Rectal smooth muscle tissue (tissue), 1 donor: ENCODE data around the gene CXCL5.

Experiments
- H3K27ac ChIP-seq: one replicate; pipeline ENCODE4 v1.7.0; 2013; ENCODE audit warnings: low read depth, low read length, inconsistent platforms
- H3K27me3 ChIP-seq: one replicate; pipeline ENCODE4 v1.7.0; 2013; ENCODE audit warnings: low read length; ENCODE audit not compliant: control insufficient read depth, insufficient read depth
- H3K36me3 ChIP-seq: one replicate; pipeline ENCODE4 v1.7.0; 2013; ENCODE audit warnings: low read length; ENCODE audit not compliant: control insufficient read depth, insufficient read depth
- H3K4me1 ChIP-seq: one replicate; pipeline ENCODE4 v1.7.0; 2013; ENCODE audit warnings: low read length; ENCODE audit not compliant: control insufficient read depth, insufficient read depth
- H3K4me3 ChIP-seq: one replicate; pipeline ENCODE4 v1.7.0; 2013; ENCODE audit warnings: low read length
- H3K9ac ChIP-seq: one replicate; pipeline ENCODE4 v1.7.0; 2013; ENCODE audit warnings: low read length

CXCL5 gene

DNA sequence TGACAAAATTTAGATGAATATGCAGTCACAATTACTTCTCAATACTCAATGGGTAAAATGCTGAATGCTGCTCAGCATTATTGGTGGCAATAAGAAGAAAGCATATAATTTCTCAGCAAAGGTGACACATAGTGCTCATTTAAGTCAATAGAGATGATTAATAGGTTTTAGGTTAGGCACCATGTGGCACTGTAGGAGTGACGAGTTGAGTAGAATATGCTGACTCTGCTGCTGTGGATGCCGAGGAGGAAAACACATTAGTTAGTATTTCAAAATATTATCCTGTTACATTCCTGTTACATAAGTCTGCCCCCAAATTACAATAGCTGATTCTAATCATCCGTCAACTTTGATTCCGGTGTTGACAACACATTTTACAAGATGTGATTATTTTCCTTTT lies 13.7 kb upstream of the CXCL5 start:
- Histone ChIP-seq H3K36me3 (no peaks in the 10 kb centered on the region), H3K4me3 (no peak overlapping the region), H3K4me1 (no peaks in the 10 kb centered on the region), H3K9ac (no peak overlapping the region), H3K27ac (no peak overlapping the region), H3K27me3 (no peaks in the 10 kb centered on the region)

DNA sequence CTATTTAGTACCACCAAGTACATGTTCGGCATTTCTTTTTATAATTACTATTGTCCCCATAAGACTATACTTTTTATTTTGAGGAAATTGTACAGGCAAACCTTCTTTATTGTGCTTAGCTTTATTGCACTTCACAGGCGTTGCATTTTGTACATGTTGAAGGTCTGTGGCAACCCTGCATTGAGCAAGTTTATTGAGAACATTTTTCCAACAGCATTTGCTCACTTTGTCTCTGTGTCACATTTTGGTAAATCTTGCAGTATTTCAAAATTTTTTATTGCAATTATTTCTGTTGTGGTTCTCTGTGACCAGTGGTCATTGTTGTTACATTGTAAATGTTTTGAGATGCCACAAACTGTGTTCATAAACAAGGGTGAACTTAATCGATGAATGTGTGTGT lies 10.8 kb upstream of the CXCL5 start:
- Histone ChIP-seq H3K9ac (no peak overlapping the region), H3K4me1 (no peaks in the 10 kb centered on the region), H3K36me3 (no peaks in the 10 kb centered on the region), H3K4me3 (no peak overlapping the region), H3K27me3 (no peaks in the 10 kb centered on the region), H3K27ac (no peak overlapping the region)

DNA sequence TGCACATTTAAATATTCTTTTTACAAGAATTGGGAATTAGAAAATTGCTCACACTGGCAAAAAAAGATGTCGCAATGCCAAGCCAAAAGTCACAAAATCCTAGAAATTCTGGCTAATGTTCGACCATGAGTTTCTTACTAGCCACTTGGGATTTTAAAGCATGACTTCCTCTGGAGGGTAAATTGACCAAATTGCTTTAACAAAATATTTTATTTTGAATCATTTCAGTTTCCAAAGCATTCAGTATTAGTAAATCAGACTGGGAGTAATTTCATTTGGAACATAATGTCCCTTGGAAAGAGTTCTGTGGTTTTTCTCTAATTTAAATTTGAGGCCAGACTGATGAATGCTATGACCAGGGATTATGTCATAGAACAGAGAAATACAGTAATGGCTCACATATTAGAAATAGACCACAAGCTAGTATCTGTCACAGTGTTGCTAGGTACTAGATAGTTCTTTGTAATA lies 7.6 kb upstream of the CXCL5 start:
- H3K27ac ChIP-seq: no peak overlapping the region

GRCh38 chr4:74005528-74005927 lies 7.1 kb upstream of the CXCL5 start:
- H3K27ac ChIP-seq: no peak overlapping the region
- no peaks in the 10 kb centered on the region for H3K27me3 ChIP-seq
- no peak overlapping the region for H3K9ac ChIP-seq

More for the DNA sequence above, 7.6 kb upstream of the CXCL5 start:
- no peaks in the 10 kb centered on the region for H3K27me3 ChIP-seq
- no peak overlapping the region for H3K4me3 ChIP-seq
- H3K36me3 ChIP-seq: no peaks in the 10 kb centered on the region
- H3K4me1 ChIP-seq: no peaks in the 10 kb centered on the region
- H3K9ac ChIP-seq: no peak overlapping the region

GRCh38 chr4:74004668-74005067 lies 6.2 kb upstream of the CXCL5 start:
- no peak overlapping the region for H3K4me3 ChIP-seq
- H3K27me3 ChIP-seq: no peaks in the 10 kb centered on the region
- no peak overlapping the region for H3K9ac ChIP-seq
- no peaks in the 10 kb centered on the region for H3K36me3 ChIP-seq
- H3K4me1 ChIP-seq: no peaks in the 10 kb centered on the region
- H3K27ac ChIP-seq: no peak overlapping the region

More at GRCh38 chr4:74005528-74005927, 7.1 kb upstream of the CXCL5 start:
- no peak overlapping the region for H3K4me3 ChIP-seq
- no peaks in the 10 kb centered on the region for H3K4me1 ChIP-seq
- H3K36me3 ChIP-seq: no peaks in the 10 kb centered on the region

DNA sequence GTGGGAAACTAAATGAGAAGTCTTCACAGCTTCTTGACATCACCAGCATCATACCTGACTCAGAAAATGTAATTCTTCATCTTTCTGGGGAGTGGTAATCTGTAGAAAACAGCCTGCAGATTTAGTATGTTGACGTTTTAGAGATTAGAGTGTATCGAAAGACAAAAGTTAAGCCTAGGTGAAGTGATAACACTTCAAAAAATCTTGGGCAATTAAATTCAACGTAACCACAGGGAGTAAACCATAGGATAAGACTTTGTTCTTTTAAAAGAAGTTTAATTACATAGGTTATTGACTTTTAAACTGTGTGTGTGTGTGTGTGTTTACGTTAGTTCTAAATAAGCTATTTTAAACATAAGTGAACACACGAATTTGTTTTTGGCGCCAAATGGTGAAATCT lies 1.8 kb upstream of the CXCL5 start:
- Histone ChIP-seq H3K36me3 (no peaks in the 10 kb centered on the region), H3K4me1 (no peaks in the 10 kb centered on the region), H3K9ac (no peak overlapping the region), H3K27me3 (no peaks in the 10 kb centered on the region), H3K27ac (no peak overlapping the region), H3K4me3 (no peak overlapping the region)

GRCh38 chr4:73992050-73992449 lies 6.4 kb downstream of the CXCL5 start:
- no peaks in the 10 kb centered on the region for H3K4me1 ChIP-seq
- H3K9ac ChIP-seq: no peak overlapping the region
- H3K4me3 ChIP-seq: no peak overlapping the region
- H3K27me3 ChIP-seq: no peaks in the 10 kb centered on the region
- H3K27ac ChIP-seq: no peak overlapping the region
- H3K36me3 ChIP-seq: no peaks in the 10 kb centered on the region

GRCh38 chr4:73991742-73992000 lies 6.8 kb downstream of the CXCL5 start:
- H3K4me3 ChIP-seq: no peak overlapping the region
- H3K27ac ChIP-seq: no peak overlapping the region
- H3K9ac ChIP-seq: no peak overlapping the region
- no peaks in the 10 kb centered on the region for H3K27me3 ChIP-seq
- H3K36me3 ChIP-seq: no peaks in the 10 kb centered on the region
- H3K4me1 ChIP-seq: no peaks in the 10 kb centered on the region

DNA sequence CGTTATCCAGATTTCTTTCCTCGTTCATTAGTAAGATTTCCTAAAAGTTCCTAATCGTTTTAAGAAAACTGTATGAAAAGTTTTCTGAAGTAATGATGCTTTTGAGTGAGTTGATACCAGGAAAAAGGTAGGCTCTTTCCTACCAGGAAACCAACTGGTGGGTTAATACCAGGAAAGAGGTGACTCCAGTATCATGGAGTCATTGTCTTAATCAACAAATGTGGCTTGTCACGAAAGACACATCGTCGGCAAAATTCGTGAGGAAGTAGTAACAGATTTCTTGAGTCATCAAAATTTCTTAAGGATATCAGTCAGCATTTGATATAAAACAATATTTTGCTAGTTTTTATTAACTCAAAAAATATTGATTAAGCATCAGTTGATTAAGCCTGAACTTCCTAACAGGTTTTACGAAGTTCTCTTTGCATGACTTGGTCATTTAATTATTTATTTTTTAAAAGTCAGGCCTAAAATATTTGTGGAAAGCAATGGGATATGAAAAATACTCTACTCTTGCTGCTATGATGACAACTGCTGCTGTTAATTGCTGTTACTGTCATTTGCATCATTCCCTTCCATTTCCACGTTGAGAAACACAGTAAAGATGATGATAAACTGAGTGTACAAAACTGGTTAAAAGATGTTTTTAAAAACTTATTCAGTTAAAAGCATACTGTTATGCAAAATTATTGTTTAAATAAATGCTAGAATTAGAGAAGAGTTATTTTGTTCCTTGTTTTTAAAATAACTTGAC lies 7.3 kb downstream of the CXCL5 start:
- Histone ChIP-seq H3K9ac (no peak overlapping the region), H3K27ac (no peak overlapping the region), H3K36me3 (no peaks in the 10 kb centered on the region), H3K27me3 (no peaks in the 10 kb centered on the region), H3K4me3 (no peak overlapping the region), H3K4me1 (no peaks in the 10 kb centered on the region)

DNA sequence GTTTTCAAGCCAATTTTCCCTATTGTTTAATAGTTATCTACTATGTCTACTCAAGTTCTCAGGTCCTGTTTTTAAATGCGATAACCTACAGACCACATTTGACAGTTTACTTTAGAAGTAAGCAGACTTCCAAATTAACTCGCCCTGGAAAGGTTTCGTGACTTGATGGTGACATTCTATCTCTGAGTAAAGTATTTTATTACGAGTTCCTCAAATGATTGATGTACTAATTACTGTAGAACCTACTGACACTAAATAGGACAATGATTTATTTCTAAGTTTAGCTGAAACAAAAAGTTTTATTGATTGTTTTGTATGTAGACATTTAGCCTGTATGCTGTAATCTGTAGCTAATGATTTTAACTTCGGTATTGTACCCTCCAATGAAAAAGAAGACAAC lies 8.5 kb downstream of the CXCL5 start:
- H3K36me3 ChIP-seq: no peaks in the 10 kb centered on the region
- H3K4me3 ChIP-seq: no peak overlapping the region
- no peaks in the 10 kb centered on the region for H3K4me1 ChIP-seq

DNA sequence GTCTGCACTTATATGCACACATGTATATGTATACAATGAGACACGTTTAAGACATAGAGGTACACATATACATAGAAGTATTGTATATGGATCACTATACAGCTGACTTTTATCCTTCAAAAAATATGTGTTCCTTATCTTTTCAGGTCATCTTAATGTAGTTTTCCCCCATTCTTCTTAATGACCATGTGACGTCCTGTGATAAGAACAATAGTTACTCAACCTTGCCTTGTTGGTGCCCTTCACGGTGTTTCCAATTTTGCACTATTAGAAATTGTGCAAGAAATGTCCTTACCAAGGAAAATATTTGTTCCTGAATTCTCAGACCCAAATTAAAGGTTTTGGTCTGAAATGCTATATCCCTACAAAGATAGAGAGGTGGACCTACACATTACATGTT lies 9.4 kb downstream of the CXCL5 start:
- Histone ChIP-seq H3K4me3 (no peak overlapping the region), H3K36me3 (no peaks in the 10 kb centered on the region)

More for the DNA sequence above, 8.5 kb downstream of the CXCL5 start:
- no peak overlapping the region for H3K9ac ChIP-seq
- no peaks in the 10 kb centered on the region for H3K27me3 ChIP-seq
- no peak overlapping the region for H3K27ac ChIP-seq

DNA sequence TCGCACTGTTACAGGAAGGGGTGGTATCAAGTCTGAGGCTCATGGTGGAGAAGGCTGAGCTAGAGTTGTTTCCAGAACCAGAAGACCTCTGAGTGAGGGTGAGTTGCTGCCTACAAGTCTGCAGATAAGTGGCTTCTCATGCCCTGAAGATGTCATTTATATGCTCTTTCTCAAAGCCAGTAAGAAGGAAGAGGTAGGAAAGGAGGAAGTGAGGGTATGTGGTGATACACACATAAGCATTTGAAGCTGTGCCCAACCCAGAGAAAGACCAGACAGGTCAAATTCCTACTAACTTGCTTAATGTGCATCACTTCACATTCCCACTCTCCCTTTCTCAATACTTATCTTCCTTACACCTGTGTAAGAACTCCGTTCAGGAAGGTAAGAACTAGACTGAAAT lies 10.4 kb downstream of the CXCL5 start, which contains the start of gene PPBP:
TSS of gene PPBP (minus strand) at position 130 of the 400 bp plus-strand sequence. CDS start at position 43, 87 bp downstream.
- Histone ChIP-seq H3K36me3 (no peaks in the 10 kb centered on the region), H3K4me1 (no peaks in the 10 kb centered on the region), H3K9ac (no peak within 1 kb of the TSS), H3K4me3 (no peak within 1 kb of the TSS), H3K27me3 (no peaks in the 10 kb centered on the region), H3K27ac (no peak within 1 kb of the TSS)

More for the DNA sequence above, 9.4 kb downstream of the CXCL5 start:
- Histone ChIP-seq H3K27me3 (no peaks in the 10 kb centered on the region), H3K27ac (no peak overlapping the region), H3K4me1 (no peaks in the 10 kb centered on the region), H3K9ac (no peak overlapping the region)

GRCh38 chr4:73985528-73985852 lies 13.0 kb downstream of the CXCL5 start:
- H3K4me3 ChIP-seq: no peak overlapping the region
- no peak overlapping the region for H3K27ac ChIP-seq
- no peaks in the 10 kb centered on the region for H3K27me3 ChIP-seq
- no peaks in the 10 kb centered on the region for H3K36me3 ChIP-seq
- no peaks in the 10 kb centered on the region for H3K4me1 ChIP-seq
- H3K9ac ChIP-seq: no peak overlapping the region
